Peyer's patch (tissue), 4 donors: Measurements from ENCODE around the gene DHRS2.

Source experiments
- CTCF ChIP-seq, 6 experiments: fragments of 450-650 bp in 4 of 6; fragments of 200-600 bp in 2 of 6; sonication (generic) in 1 of 6; IDR thresholded peaks; one replicate each; pipeline ENCODE4 v1.5.1; 2017 to 2019; ENCODE audit warnings: antibody characterized with exemption in 6 of 6, mild to moderate bottlenecking in 3 of 6, moderate library complexity in 1 of 6
- POLR2A ChIP-seq, 2 donors: fragments of 450-650 bp; IDR thresholded peaks; one replicate each; pipeline ENCODE4 v1.5.1; 2017; ENCODE audit warnings: antibody characterized with exemption in 2 of 2, mild to moderate bottlenecking in 2 of 2, moderate library complexity in 2 of 2

GRCh38 chr14:23612354-23612732 lies 23.8 kb upstream of the DHRS2 start:
- TF ChIP-seq CTCF (IDR thresholded peaks at IDR 0.05) (no peak), POLR2A (IDR thresholded peaks at IDR 0.05) (no peak)
